GM18951 (cell line): Measurements from ENCODE around the gene MYCL.

Experiments used
- POLR2A ChIP-seq: IDR thresholded peaks from 4 replicates; pipeline ENCODE4 v1.6.1; 2011; ENCODE audit warnings: mild to moderate bottlenecking; ENCODE audit not compliant: insufficient read length, insufficient read depth; ENCODE audit errors: extremely low read depth
- in situ Hi-C: fragments of 300-500 bp; cut with MboI; formaldehyde crosslinking; loops from one replicate; pipeline ENCODE4 v1.12.0; 2022; ENCODE audit warnings: low sequenced_read_pairs, mixed read lengths, inconsistent platforms; ENCODE audit not compliant: unreplicated experiment

Gene MYCL

DNA sequence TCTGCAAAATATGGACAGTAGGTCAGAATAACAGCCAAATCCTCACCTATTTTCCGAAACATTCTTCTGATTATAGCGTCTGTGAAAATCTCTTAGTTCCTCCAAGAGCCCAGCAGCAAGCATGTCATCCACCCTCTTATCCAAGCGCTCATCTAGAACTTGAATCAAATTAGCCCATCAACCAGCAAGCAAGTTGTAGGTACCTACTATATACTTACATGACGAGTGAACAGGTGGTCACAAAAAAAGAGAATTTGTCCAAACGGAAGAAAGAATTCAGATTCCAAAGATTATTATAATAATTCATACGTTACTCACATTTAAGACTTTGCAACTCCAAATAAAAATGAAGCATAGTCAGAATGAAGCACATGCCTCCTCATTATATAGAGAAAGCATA lies 53.8 kb downstream of the MYCL start:
- no peak for TF ChIP-seq POLR2A
- in situ Hi-C loops: no loop called here

DNA sequence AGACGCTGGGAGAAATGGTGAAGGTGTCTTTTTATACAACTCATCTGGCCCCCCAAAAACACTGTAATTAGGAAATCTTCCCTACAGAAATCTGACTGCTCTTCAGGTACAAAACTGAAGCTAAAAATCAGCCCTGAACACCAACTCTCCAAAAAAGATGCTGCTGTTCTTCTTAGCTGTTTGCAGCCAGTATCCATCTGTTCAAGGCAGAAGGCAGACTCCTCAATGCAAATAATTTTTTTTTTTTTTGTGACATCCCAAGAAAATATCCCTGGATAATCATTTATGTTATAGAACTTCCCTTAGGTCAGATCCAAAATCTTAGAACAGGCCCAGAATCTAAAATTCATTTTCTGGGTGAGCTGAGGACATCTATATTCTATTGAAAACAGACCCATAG lies 54.9 kb downstream of the MYCL start:
- in situ Hi-C loops: no loop called here

DNA sequence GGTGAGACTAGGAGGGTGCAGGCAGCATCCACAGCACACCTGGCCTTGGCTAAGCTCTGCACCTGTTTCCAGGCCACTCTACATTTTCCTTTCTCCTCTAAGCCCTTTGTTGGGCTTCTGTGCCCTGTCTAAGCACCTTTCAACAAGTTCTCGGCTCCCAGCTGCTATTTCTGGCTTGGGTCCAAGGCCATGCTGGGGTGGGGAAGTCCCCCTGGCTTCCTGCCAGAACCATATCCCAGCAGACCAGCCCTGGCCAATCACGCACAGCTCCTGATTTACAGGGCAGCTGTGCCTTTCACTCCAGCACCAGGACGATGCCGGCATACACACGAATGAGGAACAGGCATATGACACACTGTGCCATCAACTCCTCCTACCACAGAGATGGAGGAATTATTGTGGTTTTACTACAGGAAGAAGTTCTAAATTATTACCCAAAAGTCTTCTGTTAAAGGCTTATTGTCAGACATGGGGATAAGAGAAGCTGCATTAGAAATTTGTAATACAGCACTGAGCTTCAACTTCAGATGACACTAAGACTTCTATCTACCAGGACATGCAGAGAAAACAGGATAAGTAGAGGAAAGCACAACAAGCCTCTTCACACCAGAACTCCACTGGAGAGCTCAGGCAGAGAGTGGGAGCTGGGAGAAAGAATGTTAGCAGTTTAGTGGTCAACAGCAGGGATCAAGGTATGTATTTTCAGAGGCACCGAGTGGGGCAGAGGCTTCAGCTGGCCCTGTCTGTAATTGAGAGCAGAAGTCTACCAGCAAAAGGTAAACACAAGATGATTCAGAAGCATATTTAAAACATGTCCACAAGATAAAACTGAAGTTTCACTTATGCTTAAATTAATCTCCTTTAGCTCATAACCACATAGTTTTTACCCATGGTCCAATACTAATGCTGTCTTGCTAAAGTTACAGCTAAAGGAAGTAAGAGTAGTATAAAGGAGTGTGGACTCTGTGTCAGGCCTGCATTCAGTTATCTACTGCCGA lies 55.8 kb downstream of the MYCL start:
- TF ChIP-seq POLR2A: no peak
- in situ Hi-C loops: no loop called here

More for the DNA sequence above, 54.9 kb downstream of the MYCL start:
- TF ChIP-seq POLR2A: no peak
